ENCODE results near the gene ERFE. TPM values are rescaled to one million over a fixed set of nuclear protein-coding genes. Genes with fewer than 3 reads are reported as not detected.

The ERFE gene
- total and polyA plus RNA-seq, 2 of the 13 experiments (the other 11 are each of a cell fraction or from before 2014, with no cell fraction given), result 0.09 TPM; not detected in 1

GRCh38 chr2:238158509-238159070 lies at the start of gene ERFE (continued):
- no peak for TF ChIP-seq ZNF556 (CRISPR knock-in tag; IDR thresholded peaks at IDR 0.05; ENCODE audit: borderline replicate concordance)
- no peak for TF ChIP-seq SAFB2 (CRISPR knock-in tag; IDR thresholded peaks at IDR 0.05; ENCODE audit: borderline replicate concordance, low read depth)
- TF ChIP-seq ZNF780A (CRISPR knock-in tag; IDR thresholded peaks at IDR 0.05), result no peak
- no peak for TF ChIP-seq ZSCAN30 (CRISPR knock-in tag; IDR thresholded peaks at IDR 0.05)
- TF ChIP-seq SMYD3 (CRISPR knock-in tag; IDR thresholded peaks at IDR 0.05), result no peak
- no peak for TF ChIP-seq TGIF2 (CRISPR knock-in tag; IDR thresholded peaks at IDR 0.05)
- peak; percentile 56; the same call in 1 of the 2 replicates for TF ChIP-seq ZNF740 (CRISPR knock-in tag; IDR thresholded peaks at IDR 0.05)
- no peak for TF ChIP-seq NFIB (CRISPR knock-in tag; IDR thresholded peaks at IDR 0.05; ENCODE audit: borderline replicate concordance)
- TF ChIP-seq IRF9 (CRISPR knock-in tag; IDR thresholded peaks at IDR 0.05; ENCODE audit: borderline replicate concordance), result no peak
- TF ChIP-seq SYNCRIP (IDR thresholded peaks at IDR 0.05; ENCODE audit: insufficient read depth, low read depth, low read length), result no peak
- TF ChIP-seq ATRX (CRISPR knock-in tag; IDR thresholded peaks at IDR 0.05; ENCODE audit: borderline replicate concordance), result no peak
- no peak for TF ChIP-seq ZNF234 (CRISPR knock-in tag; conservative IDR thresholded peaks at IDR 0.05)
- TF ChIP-seq ZNF331 (CRISPR knock-in tag; IDR thresholded peaks at IDR 0.05), result peak; percentile 31; the same call in 1 of the 2 replicates
- TF ChIP-seq AGO1 (IDR thresholded peaks at IDR 0.05; ENCODE audit: low read depth, low read length, poor library complexity, severe bottlenecking), result no peak
- TF ChIP-seq SIX4 (CRISPR knock-in tag; IDR thresholded peaks at IDR 0.05), result no peak
- TF ChIP-seq PRDM15 (CRISPR knock-in tag; IDR thresholded peaks at IDR 0.05), result no peak
- no peak for TF ChIP-seq ZNF564 (CRISPR knock-in tag; IDR thresholded peaks at IDR 0.05)
- TF ChIP-seq ZNF772 (CRISPR knock-in tag; IDR thresholded peaks at IDR 0.05), result no peak
- TF ChIP-seq ZKSCAN5 (CRISPR knock-in tag; IDR thresholded peaks at IDR 0.05), result no peak
- TF ChIP-seq MNT (IDR thresholded peaks at IDR 0.05), result no peak
- TF ChIP-seq ZNF678 (CRISPR knock-in tag; IDR thresholded peaks at IDR 0.05), result no peak
- peak; percentile 41; the same call in 1 of the 2 replicates for TF ChIP-seq MYC (CRISPR knock-in tag; IDR thresholded peaks at IDR 0.05; ENCODE audit: borderline replicate concordance)
- TF ChIP-seq POLR2G (IDR thresholded peaks at IDR 0.05; ENCODE audit: low read depth, low read length), result no peak
- TF ChIP-seq CC2D1A (CRISPR knock-in tag; IDR thresholded peaks at IDR 0.05), result no peak
- no peak for TF ChIP-seq RFX3 (CRISPR knock-in tag; IDR thresholded peaks at IDR 0.05)

All from HepG2 (cell line).